HCT116 (cell line): Measurements from ENCODE around the gene SLC35G4.

Source experiments
- CTCF ChIP-seq, 3 experiments: fragments of 200-600 bp in 1 of 3; sonication (generic) in 1 of 3; IDR thresholded peaks in 2 of 3; conservative IDR thresholded peaks in 1 of 3; 2 replicates each; pipeline ENCODE4 v1.5.1; 2012 to 2017; ENCODE audit warnings: low read depth in 2 of 3, low read length in 2 of 3, antibody characterized with exemption in 1 of 3, borderline replicate concordance in 1 of 3, control low read depth in 1 of 3, mild to moderate bottlenecking in 1 of 3, mixed read lengths in 1 of 3, mixed run types in 1 of 3, moderate library complexity in 1 of 3; ENCODE audit not compliant: insufficient read depth in 1 of 3
- EZH2 ChIP-seq: fragments of 200-600 bp; sonication (generic); IDR thresholded peaks from 2 replicates; pipeline ENCODE4 v1.6.1; 2017; ENCODE audit warnings: antibody characterized with exemption, mixed run types
- FOSL1 ChIP-seq: IDR thresholded peaks from 2 replicates; pipeline ENCODE4 v1.6.1; 2012; ENCODE audit warnings: low read depth
- POLR2A ChIP-seq: IDR thresholded peaks from 2 replicates; pipeline ENCODE4 v1.7.0; 2011; ENCODE audit warnings: borderline replicate concordance; ENCODE audit not compliant: insufficient read depth, insufficient read length; ENCODE audit errors: extremely low read depth
- POLR2AphosphoS5 ChIP-seq: IDR thresholded peaks from 2 replicates; pipeline ENCODE4 v1.6.1; 2011; ENCODE audit warnings: mild to moderate bottlenecking, low read depth, low read length, moderate library complexity
- ZNF274 ChIP-seq: fragments of 200-500 bp; sonication (Bioruptor generic); IDR thresholded peaks from 2 replicates; pipeline ENCODE4 v1.6.1; 2014; ENCODE audit warnings: mild to moderate bottlenecking, low read depth, low read length, inconsistent platforms

- TF ChIP-seq CTCF (IDR thresholded peaks at IDR 0.05 in 2 of 3, conservative IDR thresholded peaks at IDR 0.05 in 1 of 3; ENCODE audit: borderline replicate concordance in 1 of 3, insufficient read depth in 1 of 3, low read depth in 2 of 3, low read length in 2 of 3) (no peak), FOSL1 (no peak), EZH2 (no peak), ZNF274 (no peak), POLR2AphosphoS5 (no peak), POLR2A (no peak)
Measured at GRCh38 chr18:11574545-11574944, 34.9 kb upstream of the SLC35G4 start.
